T-helper 2 cell (primary cell): Measurements from ENCODE around the gene GBF1.
A peak's percentile ranks its signal among the peaks of the same experiment; 100 is the strongest.

Experiments used
- DNase-seq, 5 experiments: peaks; one replicate each; pipeline versions ENCODE4 v3.0.0 to v3.0.0-alpha.2; 2012 to 2022

Gene GBF1

GRCh38 chr10:102397222-102398171 is 152.2 kb downstream of the GBF1 start:
- peak in 1 of 5 experiments; percentile 23 for DNase-seq

DNA sequence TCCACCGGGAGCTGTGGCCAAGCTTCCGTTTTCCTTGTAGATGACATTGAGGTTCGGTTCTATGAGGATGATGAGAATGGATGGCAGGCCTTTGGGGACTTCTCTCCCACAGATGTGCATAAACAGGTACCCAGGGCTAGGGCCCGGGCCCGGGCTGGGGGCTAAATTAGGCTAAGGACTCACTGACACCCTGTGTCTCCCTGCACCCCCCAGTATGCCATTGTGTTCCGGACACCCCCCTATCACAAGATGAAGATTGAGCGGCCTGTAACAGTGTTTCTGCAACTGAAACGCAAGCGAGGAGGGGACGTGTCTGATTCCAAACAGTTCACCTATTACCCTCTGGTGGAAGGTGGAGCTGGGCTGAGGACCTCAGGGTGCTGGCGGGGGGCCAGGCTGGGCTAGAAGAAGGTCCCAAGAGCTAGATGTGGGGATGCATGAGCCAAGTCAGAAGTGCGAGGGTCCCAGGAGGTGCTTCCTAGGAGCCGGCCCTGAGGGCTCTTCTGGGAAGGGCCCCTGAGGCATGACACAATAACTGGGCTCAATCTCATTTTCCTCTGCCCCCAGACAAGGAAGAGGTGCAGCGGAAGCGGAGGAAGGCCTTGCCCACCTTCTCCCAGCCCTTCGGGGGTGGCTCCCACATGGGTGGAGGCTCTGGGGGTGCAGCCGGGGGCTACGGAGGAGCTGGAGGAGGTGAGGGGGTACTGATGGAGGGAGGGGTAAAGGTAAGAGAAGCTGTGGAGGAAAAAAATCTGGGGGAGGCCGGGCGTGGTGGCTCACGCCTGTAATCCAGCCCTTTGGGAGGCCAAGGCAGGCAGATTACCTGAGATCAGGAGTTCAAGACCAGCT is 153.1 kb downstream of the GBF1 start:
- no peak for DNase-seq

GRCh38 chr10:102399217-102400021 is 154.1 kb downstream of the GBF1 start:
- peak; percentile 76 to 91 (median 81) for DNase-seq

GRCh38 chr10:102400076-102400475 is 154.7 kb downstream of the GBF1 start:
- no peak for DNase-seq

DNA sequence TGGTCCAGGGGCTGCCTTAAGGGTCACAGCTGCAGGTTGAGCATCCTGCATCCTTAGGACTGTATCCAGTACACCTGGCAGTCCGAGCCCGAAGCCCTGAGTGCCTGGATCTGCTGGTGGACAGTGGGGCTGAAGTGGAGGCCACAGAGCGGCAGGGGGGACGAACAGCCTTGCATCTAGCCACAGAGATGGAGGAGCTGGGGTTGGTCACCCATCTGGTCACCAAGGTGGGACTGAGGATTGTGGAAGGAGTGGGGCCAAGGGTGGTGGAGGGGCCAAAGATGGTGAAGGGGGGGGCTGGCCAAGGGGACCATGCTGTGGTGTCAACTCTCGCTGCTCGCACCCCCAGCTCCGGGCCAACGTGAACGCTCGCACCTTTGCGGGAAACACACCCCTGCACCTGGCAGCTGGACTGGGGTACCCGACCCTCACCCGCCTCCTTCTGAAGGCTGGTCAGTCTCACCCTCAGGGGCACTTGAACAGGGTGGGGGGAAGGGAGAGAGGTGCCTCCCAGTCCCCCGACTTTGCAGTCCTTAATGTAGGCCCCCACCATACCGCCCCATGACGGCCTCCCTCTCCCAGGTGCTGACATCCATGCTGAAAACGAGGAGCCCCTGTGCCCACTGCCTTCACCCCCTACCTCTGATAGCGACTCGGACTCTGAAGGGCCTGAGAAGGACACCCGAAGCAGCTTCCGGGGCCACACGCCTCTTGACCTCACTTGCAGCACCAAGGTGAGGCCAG is 155.4 kb downstream of the GBF1 start:
- DNase-seq = no peak

DNA sequence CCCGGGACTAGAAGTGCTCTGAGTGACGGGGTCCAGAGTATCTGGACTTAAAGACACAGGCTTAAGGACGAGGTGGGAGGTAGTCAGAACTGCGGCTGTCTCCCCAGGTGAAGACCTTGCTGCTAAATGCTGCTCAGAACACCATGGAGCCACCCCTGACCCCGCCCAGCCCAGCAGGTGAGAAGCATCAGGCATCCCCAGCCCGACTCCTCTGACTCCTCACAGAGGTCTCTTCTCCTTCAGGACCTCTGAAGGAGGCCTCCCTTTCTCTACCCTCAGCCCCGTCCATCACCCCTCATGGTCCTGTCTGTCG is 156.0 kb downstream of the GBF1 start:
- DNase-seq = no peak

- no peak for DNase-seq
Measured at GRCh38 chr10:102401735-102402511, 156.6 kb downstream of the GBF1 start.

GRCh38 chr10:102402512-102402896 is 157.2 kb downstream of the GBF1 start:
- no peak for DNase-seq

GRCh38 chr10:102403115-102403514 is 157.8 kb downstream of the GBF1 start:
- no peak for DNase-seq

GRCh38 chr10:102404361-102405107 is 159.2 kb downstream of the GBF1 start:
- DNase-seq = no peak

DNA sequence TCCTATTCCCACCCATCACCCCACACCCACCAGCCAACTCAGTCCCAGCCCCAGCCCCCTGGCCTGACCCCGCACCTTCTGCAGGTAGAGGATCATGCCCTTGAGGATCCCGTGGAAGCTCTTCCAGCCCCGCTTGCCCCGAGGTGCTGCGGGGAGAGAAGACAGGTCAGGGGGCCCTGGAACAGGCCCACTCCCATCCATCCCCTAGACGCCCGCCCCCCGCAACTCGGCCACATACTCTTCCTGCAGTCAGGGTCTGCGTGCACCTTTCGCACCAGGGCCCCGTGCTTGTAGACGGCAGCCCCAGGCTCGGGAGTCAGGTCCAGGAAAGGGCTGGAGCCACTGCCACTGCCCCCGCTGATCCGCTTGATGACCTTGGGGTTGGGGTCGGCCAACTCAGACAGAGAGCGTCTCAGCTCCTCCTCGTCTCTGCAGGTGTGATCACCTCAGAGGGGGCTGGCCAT is 159.8 kb downstream of the GBF1 start:
- no peak for DNase-seq

- DNase-seq = no peak
Measured at GRCh38 chr10:102405632-102406031, 160.3 kb downstream of the GBF1 start.

DNA sequence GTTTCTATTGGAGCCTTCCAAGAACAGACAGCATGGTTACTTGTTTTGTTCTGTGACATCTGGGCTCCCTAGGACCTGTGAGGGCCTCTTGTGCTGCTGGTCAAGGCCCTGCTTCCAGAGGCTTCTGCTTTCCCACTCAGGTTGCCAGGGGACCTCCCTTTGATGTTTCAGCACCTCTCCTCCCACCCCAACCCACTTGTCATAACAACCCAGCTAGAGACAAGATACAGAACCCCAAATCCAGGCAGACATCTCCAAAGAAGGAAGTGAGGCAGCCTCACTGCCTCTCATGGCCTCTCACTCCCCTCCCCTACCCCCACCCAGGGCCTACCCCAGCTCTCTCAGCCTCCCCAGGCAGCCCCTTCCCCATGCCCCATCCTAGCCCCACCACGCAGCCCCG is 161.5 kb downstream of the GBF1 start:
- DNase-seq = no peak

GRCh38 chr10:102407425-102408130 is 162.2 kb downstream of the GBF1 start:
- DNase-seq = no peak

GRCh38 chr10:102408131-102408727 is 162.9 kb downstream of the GBF1 start:
- no peak for DNase-seq

DNA sequence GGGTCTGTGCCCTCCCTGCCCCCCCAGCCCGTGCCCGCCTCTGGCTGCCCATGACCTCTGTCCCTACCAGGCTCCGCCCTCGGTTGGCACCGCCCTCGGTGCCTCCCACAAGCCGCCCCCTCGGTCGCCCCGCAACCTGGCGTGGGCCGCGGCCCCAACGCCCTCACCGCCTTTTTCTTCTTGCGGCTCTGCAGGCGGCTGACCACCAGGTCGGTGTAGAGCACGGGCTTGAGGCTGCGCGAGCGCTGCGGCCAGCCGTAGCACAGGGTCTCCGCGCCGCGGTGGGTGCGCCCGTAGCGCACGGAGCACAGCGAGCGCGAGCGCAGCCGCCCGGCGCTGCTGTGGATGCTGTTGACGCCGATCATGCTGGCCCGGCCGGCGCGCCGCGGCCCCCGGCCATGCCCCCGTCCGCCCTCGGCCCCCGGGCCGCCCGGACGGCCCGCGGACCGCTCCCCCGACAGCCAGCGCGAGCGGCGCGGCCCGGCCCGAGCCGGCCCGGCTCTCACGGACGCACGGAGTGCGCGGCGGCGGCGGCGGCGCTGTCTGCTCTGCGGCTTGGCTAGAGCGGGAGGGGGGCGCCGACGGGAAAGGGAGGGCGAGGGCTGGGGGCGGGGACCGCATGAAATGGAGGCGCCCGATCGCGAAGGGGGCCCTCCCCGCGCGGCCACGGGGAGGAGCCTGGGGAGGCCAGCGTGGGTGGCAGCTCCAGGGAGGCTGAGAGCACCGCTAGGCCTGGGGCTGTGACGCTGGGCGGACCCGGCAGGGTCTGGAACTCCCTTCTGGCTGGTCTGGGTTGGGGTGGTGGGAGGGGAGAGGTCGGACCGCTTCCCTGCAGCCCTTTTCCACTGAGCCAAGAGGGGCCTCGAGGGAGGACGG is 163.6 kb downstream of the GBF1 start:
- peak; percentile 47 to 71 (median 60) for DNase-seq

GRCh38 chr10:102409604-102410428 is 164.5 kb downstream of the GBF1 start:
- DNase-seq = no peak
